Smooth muscle cell (in vitro differentiated cells): ENCODE measurements around the gene HTR4. TPM values are rescaled to one million over a fixed set of nuclear protein-coding genes. Genes with fewer than 3 reads are reported as not detected.
A peak's percentile ranks its signal among the peaks of the same experiment; 100 is the strongest.

Experiments used
- DNase-seq: peaks from one replicate; lab custom pipeline; 2025; ENCODE audit not compliant: unreplicated experiment; lab: John Stamatoyannopoulos, UW
- H2AFZ ChIP-seq: fragments of 200-600 bp; sonication (generic); 2 replicates; pipeline ENCODE4 v1.6.0; 2016; ENCODE audit warnings: antibody characterized with exemption, low read depth, mild to moderate bottlenecking
- H3F3A ChIP-seq: fragments of 200-600 bp; sonication (generic); 2 replicates; pipeline ENCODE4 v1.6.0; 2017; ENCODE audit warnings: antibody characterized with exemption, low read depth
- H3K27ac ChIP-seq: fragments of 200-600 bp; sonication (generic); 2 replicates; pipeline ENCODE4 v1.5.1; 2016; ENCODE audit warnings: low read depth, mild to moderate bottlenecking
- H3K27me3 ChIP-seq: fragments of 200-600 bp; sonication (generic); 2 replicates; pipeline ENCODE4 v1.6.1; 2016; ENCODE audit warnings: low read depth, mild to moderate bottlenecking
- H3K36me3 ChIP-seq: fragments of 200-600 bp; sonication (generic); 2 replicates; pipeline ENCODE4 v1.5.1; 2016; ENCODE audit warnings: low read depth
- H3K4me1 ChIP-seq: fragments of 200-600 bp; sonication (generic); 2 replicates; pipeline ENCODE4 v1.5.1; 2016; ENCODE audit warnings: low read depth
- H3K4me2 ChIP-seq: fragments of 200-600 bp; sonication (generic); 2 replicates; pipeline ENCODE4 v1.6.0; 2016; ENCODE audit warnings: mild to moderate bottlenecking
- H3K4me3 ChIP-seq: fragments of 200-600 bp; sonication (generic); 2 replicates; pipeline ENCODE4 v1.5.1; 2016; ENCODE audit warnings: mild to moderate bottlenecking
- H3K79me2 ChIP-seq: fragments of 200-600 bp; sonication (generic); 2 replicates; pipeline ENCODE4 v1.6.0; 2016; ENCODE audit warnings: low read depth, mild to moderate bottlenecking
- H3K9ac ChIP-seq: fragments of 200-600 bp; sonication (generic); 2 replicates; pipeline ENCODE4 v1.6.0; 2016; ENCODE audit warnings: low read depth
- H3K9me3 ChIP-seq: fragments of 200-600 bp; sonication (generic); replicated peaks from 2 replicates; pipeline ENCODE4 v1.5.1; 2016; ENCODE audit warnings: low read depth
- H4K20me1 ChIP-seq: fragments of 200-600 bp; sonication (generic); 2 replicates; pipeline ENCODE4 v1.6.0; 2016; ENCODE audit warnings: low read depth
- CTCF ChIP-seq: fragments of 200-600 bp; sonication (generic); IDR thresholded peaks from 2 replicates; pipeline ENCODE4 v1.5.1; 2017; ENCODE audit warnings: borderline replicate concordance, mild to moderate bottlenecking, antibody characterized with exemption; ENCODE audit not compliant: insufficient read depth, poor library complexity, severe bottlenecking
- WGBS: methylation state at CpG from one replicate; pipeline ENCODE4 v1.1.7; 2016; ENCODE audit warnings: low lambda C conversion rate; 5-methylcytosine and 5-hydroxymethylcytosine counted together
- polyA plus RNA-seq: library from polyadenylated mRNA; unstranded; fragments of >200 nt; fragmentation: Nextera tagmentation; extraction: Ambion mirVana; gene quantifications from 2 replicates; pipeline ENCODE4 v1.2.1, GENCODE V29; 2016
- total RNA-seq: library from RNA; depleted of rRNA; stranded (reverse); fragments of >200 nt; gene quantifications from 2 replicates; pipeline ENCODE4 v1.2.3, GENCODE V29; 2014

The HTR4 gene
- total and polyA plus RNA-seq, 2 experiments from 2014 or later = 0.09 TPM; not detected in 1

GRCh38 chr5:148653291-148653835 is 964 bp downstream of the HTR4 start:
- H3K79me2 ChIP-seq = no peaks in the 10 kb centered on the region
- no peaks in the 10 kb centered on the region for H3K36me3 ChIP-seq
- H3K9me3 ChIP-seq = no peaks in the 10 kb centered on the region
- H3K9ac ChIP-seq = no peak overlapping the region
- H3K27me3 ChIP-seq = peaks cover 71% of the 10 kb centered on the region
- no peaks in the 10 kb centered on the region for H4K20me1 ChIP-seq
- no peak overlapping the region for H3K27ac ChIP-seq
- no peaks in the 10 kb centered on the region for H3F3A ChIP-seq
- TF ChIP-seq CTCF = no peak
- DNase-seq = no peak
- H3K4me2 ChIP-seq = no peak overlapping the region
- H2AFZ ChIP-seq = no peak overlapping the region
- no peaks in the 10 kb centered on the region for H3K4me1 ChIP-seq
- H3K4me3 ChIP-seq = peak overlapping the region; percentile 43
- WGBS = 89% methylated on average over 11 of the region's 11 CpGs

- no peak for TF ChIP-seq CTCF
- Histone ChIP-seq H3K36me3 (no peaks in the 10 kb centered on the region), H3K79me2 (no peaks in the 10 kb centered on the region), H3K27me3 (peaks cover 55% of the 10 kb centered on the region), H3K9ac (no peak overlapping the region), H3K4me3 (no peak overlapping the region), H3K27ac (no peak overlapping the region), H2AFZ (no peak overlapping the region), H3F3A (no peaks in the 10 kb centered on the region), H4K20me1 (no peaks in the 10 kb centered on the region), H3K4me2 (no peak overlapping the region), H3K9me3 (no peaks in the 10 kb centered on the region), H3K4me1 (no peaks in the 10 kb centered on the region)
- DNase-seq = no peak
- 73% methylated on average over 1 of the region's 1 CpG for WGBS
Measured at GRCh38 chr5:148651528-148651927, 2.8 kb downstream of the HTR4 start.

GRCh38 chr5:148645527-148645926 is 8.8 kb downstream of the HTR4 start:
- Histone ChIP-seq H4K20me1 (no peaks in the 10 kb centered on the region), H3K4me2 (no peak overlapping the region), H3K36me3 (no peaks in the 10 kb centered on the region), H2AFZ (no peak overlapping the region), H3K27ac (no peak overlapping the region), H3K9me3 (no peaks in the 10 kb centered on the region), H3K9ac (no peak overlapping the region), H3F3A (no peaks in the 10 kb centered on the region), H3K4me1 (no peaks in the 10 kb centered on the region), H3K79me2 (no peaks in the 10 kb centered on the region), H3K4me3 (no peak overlapping the region), H3K27me3 (peaks cover under 1% of the 10 kb centered on the region)
- no peak for TF ChIP-seq CTCF
- DNase-seq = no peak

GRCh38 chr5:148641735-148642134 is 12.6 kb downstream of the HTR4 start:
- no peaks in the 10 kb centered on the region for H3K27me3 ChIP-seq
- no peaks in the 10 kb centered on the region for H4K20me1 ChIP-seq
- WGBS = 89% methylated on average over 4 of the region's 4 CpGs
- no peak for DNase-seq
- H3K4me1 ChIP-seq = no peaks in the 10 kb centered on the region
- no peak overlapping the region for H3K4me2 ChIP-seq
- H3K4me3 ChIP-seq = no peak overlapping the region
- no peaks in the 10 kb centered on the region for H3F3A ChIP-seq
- no peak overlapping the region for H3K9ac ChIP-seq
- H3K36me3 ChIP-seq = no peaks in the 10 kb centered on the region
- no peak for TF ChIP-seq CTCF
- no peak overlapping the region for H2AFZ ChIP-seq
- no peaks in the 10 kb centered on the region for H3K79me2 ChIP-seq
- H3K9me3 ChIP-seq = no peaks in the 10 kb centered on the region
- no peak overlapping the region for H3K27ac ChIP-seq
